ENCODE measurements around the gene WDR18. TPM values are rescaled to one million over a fixed set of nuclear protein-coding genes. Genes with fewer than 3 reads are reported as not detected.

WDR18 gene
- total and polyA plus RNA-seq, 2 of the 4 experiments (the other 2 are of a cell fraction) = 37.1 to 56.9 TPM

GRCh38 chr19:937259-937694, 46.9 kb upstream of the WDR18 start (continued):
- TF ChIP-seq CTCF (conservative IDR thresholded peaks at IDR 0.05; ENCODE audit: low read depth, low read length) = no peak
- no peak for TF ChIP-seq RCOR1 (IDR thresholded peaks at IDR 0.05; ENCODE audit: insufficient replicate concordance, low read length)
- no peak for TF ChIP-seq POLR2A (IDR thresholded peaks at IDR 0.05; ENCODE audit: low read depth, low read length)

GRCh38 chr19:938233-938923, 45.8 kb upstream of the WDR18 start:
- CTCF ChIA-PET = interaction anchor here (0.6 kb wide), 1 partner anchor 45 kb away, joined by 4 read pairs; no protein-coding TSS in a partner anchor
- no peak for TF ChIP-seq RFX5 (IDR thresholded peaks at IDR 0.05; ENCODE audit: low read depth, low read length)
- TF ChIP-seq RCOR1 (IDR thresholded peaks at IDR 0.05; ENCODE audit: insufficient replicate concordance, low read length) = no peak
- no peak for TF ChIP-seq MAFK (IDR thresholded peaks at IDR 0.05; ENCODE audit: low read depth, low read length)
- TF ChIP-seq MAZ (IDR thresholded peaks at IDR 0.05; ENCODE audit: borderline replicate concordance, low read depth, low read length) = no peak
- TF ChIP-seq SMC3 (IDR thresholded peaks at IDR 0.05; ENCODE audit: low read depth, low read length) = no peak
- TF ChIP-seq CEBPB (IDR thresholded peaks at IDR 0.05; ENCODE audit: low read depth, low read length) = no peak
- no peak for TF ChIP-seq MXI1 (IDR thresholded peaks at IDR 0.05; ENCODE audit: borderline replicate concordance, low read depth, low read length)
- no peak for TF ChIP-seq CTCF (conservative IDR thresholded peaks at IDR 0.05; ENCODE audit: low read depth, low read length)
- TF ChIP-seq POLR2A (IDR thresholded peaks at IDR 0.05; ENCODE audit: low read depth, low read length) = no peak
- TF ChIP-seq FOS (IDR thresholded peaks at IDR 0.05; ENCODE audit: low read depth, low read length) = no peak
- no peak for TF ChIP-seq RAD21 (IDR thresholded peaks at IDR 0.05; ENCODE audit: low read length)
- no peak for TF ChIP-seq CHD1 (IDR thresholded peaks at IDR 0.05; ENCODE audit: low read depth, low read length)
- TF ChIP-seq NFE2L2 (IDR thresholded peaks at IDR 0.05; ENCODE audit: low read depth, low read length) = no peak

More at GRCh38 chr19:938233-938923, 45.8 kb upstream of the WDR18 start:
- no peak overlapping the region for H3K23ac ChIP-seq (ENCODE audit: low read depth, low read length)
- H3K4me3 ChIP-seq (ENCODE audit: insufficient read depth, low read depth, low read length) = no peak overlapping the region
- WGBS, 2 experiments (ENCODE audit: extremely low coverage in 2 of 2, insufficient read length in 1 of 2) = 88% methylated on average over 6 of the region's 23 CpGs; no CpG with 5 or more reads in 1 of the 2 experiments
- H2BK5ac ChIP-seq (ENCODE audit: low read depth, low read length, poor library complexity, severe bottlenecking) = no peak overlapping the region
- in situ Hi-C loops (cut with MboI; ENCODE audit: low sequenced_read_pairs) = no loop called here
- no peak overlapping the region for H4K91ac ChIP-seq (ENCODE audit: insufficient read depth, low read depth, low read length)
- DNase-seq (no peak), ATAC-seq (ENCODE audit: low read depth) (no peak)
- H3K9ac ChIP-seq (ENCODE audit: low read depth, low read length) = no peak overlapping the region
- no peaks in the 10 kb centered on the region for H3K9me3 ChIP-seq (ENCODE audit: control insufficient read depth, insufficient read depth, low read length)
- H3K14ac ChIP-seq (replicated peaks; ENCODE audit: low read depth, low read length) = no peak overlapping the region
- no peak overlapping the region for H3K18ac ChIP-seq (ENCODE audit: low read depth, low read length)
- H4K8ac ChIP-seq (ENCODE audit: low read depth in 2 of 2, low read length in 2 of 2) = no peak overlapping the region
- peaks cover 28 to 74% of the 10 kb centered on the region in 2 experiments for H3K79me1 ChIP-seq (ENCODE audit: low read depth in 1 of 2, low read length in 2 of 2)
- no peak overlapping the region for H3K56ac ChIP-seq (ENCODE audit: extremely low read depth, insufficient read depth, low read length)
- peaks cover 17% of the 10 kb centered on the region for H3K9me1 ChIP-seq (ENCODE audit: insufficient read depth, low read length)
- no peak overlapping the region for H2BK15ac ChIP-seq (ENCODE audit: low read depth, low read length)
- H3K4me2 ChIP-seq (ENCODE audit: low read depth, low read length) = no peak overlapping the region
- H2AK9ac ChIP-seq (replicated peaks; ENCODE audit: low read depth, low read length, poor library complexity) = peak overlapping the region; percentile 51
- no peak overlapping the region for H2AFZ ChIP-seq (replicated peaks; ENCODE audit: low read length, poor library complexity)
- H3K27me3 ChIP-seq (ENCODE audit: control insufficient read depth, insufficient read depth, low read length) = no peaks in the 10 kb centered on the region
- intact Hi-C loops (cut with micrococcal nuclease) = no loop called here
- BruUV-seq (replicated peaks) = no TSS peak
- peaks cover 69% of the 10 kb centered on the region for H4K20me1 ChIP-seq (ENCODE audit: insufficient read depth, low read length)
- H4K5ac ChIP-seq (ENCODE audit: low read depth, low read length) = no peak overlapping the region
- H3K4me1 ChIP-seq (ENCODE audit: control insufficient read depth, insufficient read depth, low read length) = peaks cover 25% of the 10 kb centered on the region
- no peak overlapping the region for H3K4ac ChIP-seq (ENCODE audit: low read depth, low read length)
- H2BK120ac ChIP-seq (ENCODE audit: low read depth, low read length) = no peak overlapping the region
- H3K36me3 ChIP-seq (ENCODE audit: control insufficient read depth, insufficient read depth, low read length) = peaks cover 52% of the 10 kb centered on the region
- no peak overlapping the region for H3K27ac ChIP-seq (ENCODE audit: insufficient read depth, low read length)
- POLR2A ChIA-PET (ENCODE audit: unreplicated experiment) = interaction anchor here (0.6 kb wide), 1 partner anchor 50 kb away, joined by 21 read pairs; no protein-coding TSS in a partner anchor
- H2BK20ac ChIP-seq (ENCODE audit: low read depth, low read length) = no peak overlapping the region
- no peak overlapping the region for H2AK5ac ChIP-seq (ENCODE audit: low read depth, low read length)
- dilution Hi-C loops (cut with HindIII; ENCODE audit: low sequenced_read_pairs, unreplicated experiment) = no loop called here
